Panc1 (cell line): ENCODE data around the gene UNC93A. TPM values are rescaled to one million over a fixed set of nuclear protein-coding genes. Genes with fewer than 3 reads are reported as not detected.

Source experiments
- ATAC-seq: fragments of 200-7000 bp; cut with Tn5 transposase; 2 replicates; pipeline ENCODE4 v1.9.1; 2020; ENCODE audit warnings: mild to moderate bottlenecking, moderate library complexity
- BruUV-seq: library from RNA; stranded (reverse); fragments of 400-500 nt; replicated peaks from 2 replicates; lab custom pipeline; 2021; lab: Mats Ljungman, UMichigan
- CTCF ChIA-PET: fragments of 300-600 bp; sonication (Branson Sonifier 250); formaldehyde crosslinking; loops from one replicate; lab custom pipeline; 2022; ENCODE audit warnings: antibody characterized with exemption; lab: Charles Lee
- POLR2A ChIA-PET: fragments of 300-600 bp; sonication (Branson Sonifier 250); formaldehyde crosslinking; loops from one replicate; lab custom pipeline; 2022; ENCODE audit warnings: antibody characterized with exemption; lab: Charles Lee
- DNase-seq: peaks from one replicate; pipeline ENCODE4 v3.0.0-alpha.2; 2010; ENCODE audit warnings: low read depth, low spot score
- H3K27ac ChIP-seq: 2 replicates; pipeline ENCODE4 v1.5.1; 2011; ENCODE audit warnings: mild to moderate bottlenecking, low read length, inconsistent platforms
- H3K27me3 ChIP-seq: fragments of 200-500 bp; sonication (Bioruptor generic); 2 replicates; pipeline ENCODE4 v1.6.0; 2014; ENCODE audit warnings: low read length, inconsistent platforms; ENCODE audit not compliant: control insufficient read depth, insufficient read depth
- H3K36me3 ChIP-seq: fragments of 200-500 bp; sonication (Bioruptor generic); 2 replicates; pipeline ENCODE4 v1.5.1; 2014; ENCODE audit warnings: inconsistent platforms, mild to moderate bottlenecking, low read length, moderate library complexity; ENCODE audit not compliant: control insufficient read depth, insufficient read depth
- H3K4me1 ChIP-seq: 2 replicates; pipeline ENCODE4 v1.5.1; 2011; ENCODE audit warnings: inconsistent platforms, mild to moderate bottlenecking, low read length, moderate library complexity; ENCODE audit not compliant: control insufficient read depth, insufficient read depth
- H3K4me3 ChIP-seq, 2 experiments: 2 replicates each; pipeline ENCODE4 v1.5.1; 2011 to 2012; ENCODE audit warnings: low read depth in 2 of 2, low read length in 2 of 2, mild to moderate bottlenecking in 2 of 2, inconsistent platforms in 1 of 2, moderate library complexity in 1 of 2
- H3K9me3 ChIP-seq: fragments of 200-500 bp; sonication (Bioruptor generic); 2 replicates; pipeline ENCODE4 v1.5.1; 2014; ENCODE audit warnings: low read depth, mild to moderate bottlenecking, inconsistent platforms, low read length, moderate library complexity; ENCODE audit not compliant: control insufficient read depth, insufficient read depth
- POLR2AphosphoS5 ChIP-seq: IDR thresholded peaks from 2 replicates; pipeline ENCODE4 v1.6.1; 2012; ENCODE audit warnings: mild to moderate bottlenecking, low read depth, low read length, moderate library complexity
- SIN3A ChIP-seq: IDR thresholded peaks from 2 replicates; pipeline ENCODE4 v1.6.1; 2012; ENCODE audit warnings: low read depth, mild to moderate bottlenecking, low read length, moderate library complexity, borderline replicate concordance; ENCODE audit not compliant: insufficient read depth
- TCF7L2 ChIP-seq: IDR thresholded peaks from 2 replicates; pipeline ENCODE4 v1.6.1; 2011; ENCODE audit warnings: mild to moderate bottlenecking, low read depth, low read length, inconsistent platforms
- in situ Hi-C: cut with HindIII; loops from 2 replicates; pipeline ENCODE4 v1.10.0; 2016; ENCODE audit warnings: low sequenced_read_pairs, low pct_unique_long_range_greater_than_20kb
- intact Hi-C: fragments of 100-400 bp; cut with micrococcal nuclease; formaldehyde crosslinking; loops from one replicate; pipeline ENCODE4 v1.10.0; 2022; ENCODE audit not compliant: unreplicated experiment
- total RNA-seq: library from RNA; stranded (reverse); gene quantifications from one replicate; pipeline ENCODE4 v1.2.1, GENCODE V29; 2021; ENCODE audit not compliant: unreplicated experiment
- TF ChIP-seq, protein P1 (sequence below), 2 experiments: IDR thresholded peaks; 2 replicates each; pipeline ENCODE4 v1.6.1; 2011 to 2012; ENCODE audit warnings: low read depth in 2 of 2, control low read depth in 1 of 2, low read length in 1 of 2, mild to moderate bottlenecking in 1 of 2, moderate library complexity in 1 of 2; ENCODE audit not compliant: insufficient read depth in 1 of 2
- TF ChIP-seq, protein P2 (sequence below): fragments of 450-650 bp; IDR thresholded peaks from 2 replicates; pipeline ENCODE4 v1.5.1; 2017; ENCODE audit warnings: mild to moderate bottlenecking

UNC93A gene
- total RNA-seq, 1 experiment from 2014 or later: not detected

DNA sequence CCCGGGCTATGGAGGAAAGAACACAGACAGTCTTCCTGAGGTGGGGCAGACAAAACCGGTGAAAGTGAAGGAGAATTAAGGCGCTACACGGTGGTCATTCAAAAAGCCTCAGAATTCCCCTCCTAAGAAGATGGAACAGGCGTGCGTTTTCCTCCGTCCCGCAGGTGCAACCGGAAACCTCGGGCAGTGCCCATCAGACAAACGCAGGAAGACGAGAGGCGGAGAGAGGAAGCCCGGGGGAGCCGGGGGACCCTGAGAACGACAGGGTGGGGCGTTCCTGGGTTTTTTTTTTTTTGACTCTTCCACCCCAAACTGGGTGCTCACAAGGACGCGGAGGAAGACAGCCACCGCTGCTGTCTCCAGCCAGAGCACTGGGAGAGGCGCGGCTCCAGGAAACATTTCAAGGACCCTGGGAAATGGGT is 59.2 kb downstream of the UNC93A start:
- intact Hi-C loops (loop anchor here (10.0 kb wide), 1 partner anchor 165 kb away; no protein-coding TSS in a partner anchor), in situ Hi-C loops (no loop called here)
- H3K9me3 ChIP-seq: no peaks in the 10 kb centered on the region
- POLR2A ChIA-PET: no interaction called here
- H3K4me1 ChIP-seq: 0 out of 2 replicates have a peak, but pooled peaks cover 4% of the 10 kb centered on the region
- ATAC-seq (no peak; the same call in 1 of the 2 replicates), DNase-seq (no peak)
- H3K27ac ChIP-seq: no peak overlapping the region
- H3K27me3 ChIP-seq: 0 out of 2 replicates have a peak, but pooled peaks cover under 1% of the 10 kb centered on the region
- no peaks in the 10 kb centered on the region for H3K36me3 ChIP-seq
- BruUV-seq: no TSS peak
- TF ChIP-seq, protein P1, sequence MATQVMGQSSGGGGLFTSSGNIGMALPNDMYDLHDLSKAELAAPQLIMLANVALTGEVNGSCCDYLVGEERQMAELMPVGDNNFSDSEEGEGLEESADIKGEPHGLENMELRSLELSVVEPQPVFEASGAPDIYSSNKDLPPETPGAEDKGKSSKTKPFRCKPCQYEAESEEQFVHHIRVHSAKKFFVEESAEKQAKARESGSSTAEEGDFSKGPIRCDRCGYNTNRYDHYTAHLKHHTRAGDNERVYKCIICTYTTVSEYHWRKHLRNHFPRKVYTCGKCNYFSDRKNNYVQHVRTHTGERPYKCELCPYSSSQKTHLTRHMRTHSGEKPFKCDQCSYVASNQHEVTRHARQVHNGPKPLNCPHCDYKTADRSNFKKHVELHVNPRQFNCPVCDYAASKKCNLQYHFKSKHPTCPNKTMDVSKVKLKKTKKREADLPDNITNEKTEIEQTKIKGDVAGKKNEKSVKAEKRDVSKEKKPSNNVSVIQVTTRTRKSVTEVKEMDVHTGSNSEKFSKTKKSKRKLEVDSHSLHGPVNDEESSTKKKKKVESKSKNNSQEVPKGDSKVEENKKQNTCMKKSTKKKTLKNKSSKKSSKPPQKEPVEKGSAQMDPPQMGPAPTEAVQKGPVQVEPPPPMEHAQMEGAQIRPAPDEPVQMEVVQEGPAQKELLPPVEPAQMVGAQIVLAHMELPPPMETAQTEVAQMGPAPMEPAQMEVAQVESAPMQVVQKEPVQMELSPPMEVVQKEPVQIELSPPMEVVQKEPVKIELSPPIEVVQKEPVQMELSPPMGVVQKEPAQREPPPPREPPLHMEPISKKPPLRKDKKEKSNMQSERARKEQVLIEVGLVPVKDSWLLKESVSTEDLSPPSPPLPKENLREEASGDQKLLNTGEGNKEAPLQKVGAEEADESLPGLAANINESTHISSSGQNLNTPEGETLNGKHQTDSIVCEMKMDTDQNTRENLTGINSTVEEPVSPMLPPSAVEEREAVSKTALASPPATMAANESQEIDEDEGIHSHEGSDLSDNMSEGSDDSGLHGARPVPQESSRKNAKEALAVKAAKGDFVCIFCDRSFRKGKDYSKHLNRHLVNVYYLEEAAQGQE (IDR thresholded peaks at IDR 0.05; ENCODE audit: insufficient read depth in 1 of 2, low read depth in 2 of 2, low read length in 1 of 2): no peak
- TF ChIP-seq, protein P2, sequence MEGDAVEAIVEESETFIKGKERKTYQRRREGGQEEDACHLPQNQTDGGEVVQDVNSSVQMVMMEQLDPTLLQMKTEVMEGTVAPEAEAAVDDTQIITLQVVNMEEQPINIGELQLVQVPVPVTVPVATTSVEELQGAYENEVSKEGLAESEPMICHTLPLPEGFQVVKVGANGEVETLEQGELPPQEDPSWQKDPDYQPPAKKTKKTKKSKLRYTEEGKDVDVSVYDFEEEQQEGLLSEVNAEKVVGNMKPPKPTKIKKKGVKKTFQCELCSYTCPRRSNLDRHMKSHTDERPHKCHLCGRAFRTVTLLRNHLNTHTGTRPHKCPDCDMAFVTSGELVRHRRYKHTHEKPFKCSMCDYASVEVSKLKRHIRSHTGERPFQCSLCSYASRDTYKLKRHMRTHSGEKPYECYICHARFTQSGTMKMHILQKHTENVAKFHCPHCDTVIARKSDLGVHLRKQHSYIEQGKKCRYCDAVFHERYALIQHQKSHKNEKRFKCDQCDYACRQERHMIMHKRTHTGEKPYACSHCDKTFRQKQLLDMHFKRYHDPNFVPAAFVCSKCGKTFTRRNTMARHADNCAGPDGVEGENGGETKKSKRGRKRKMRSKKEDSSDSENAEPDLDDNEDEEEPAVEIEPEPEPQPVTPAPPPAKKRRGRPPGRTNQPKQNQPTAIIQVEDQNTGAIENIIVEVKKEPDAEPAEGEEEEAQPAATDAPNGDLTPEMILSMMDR: no peak
- no peak for TF ChIP-seq POLR2AphosphoS5
- no peak for TF ChIP-seq SIN3A
- no peak for TF ChIP-seq TCF7L2
- H3K4me3 ChIP-seq: peak overlapping the region in 1 of 2 experiments; percentile 60; a peak in 2 of 4 replicates
- CTCF ChIA-PET: no interaction called here

DNA sequence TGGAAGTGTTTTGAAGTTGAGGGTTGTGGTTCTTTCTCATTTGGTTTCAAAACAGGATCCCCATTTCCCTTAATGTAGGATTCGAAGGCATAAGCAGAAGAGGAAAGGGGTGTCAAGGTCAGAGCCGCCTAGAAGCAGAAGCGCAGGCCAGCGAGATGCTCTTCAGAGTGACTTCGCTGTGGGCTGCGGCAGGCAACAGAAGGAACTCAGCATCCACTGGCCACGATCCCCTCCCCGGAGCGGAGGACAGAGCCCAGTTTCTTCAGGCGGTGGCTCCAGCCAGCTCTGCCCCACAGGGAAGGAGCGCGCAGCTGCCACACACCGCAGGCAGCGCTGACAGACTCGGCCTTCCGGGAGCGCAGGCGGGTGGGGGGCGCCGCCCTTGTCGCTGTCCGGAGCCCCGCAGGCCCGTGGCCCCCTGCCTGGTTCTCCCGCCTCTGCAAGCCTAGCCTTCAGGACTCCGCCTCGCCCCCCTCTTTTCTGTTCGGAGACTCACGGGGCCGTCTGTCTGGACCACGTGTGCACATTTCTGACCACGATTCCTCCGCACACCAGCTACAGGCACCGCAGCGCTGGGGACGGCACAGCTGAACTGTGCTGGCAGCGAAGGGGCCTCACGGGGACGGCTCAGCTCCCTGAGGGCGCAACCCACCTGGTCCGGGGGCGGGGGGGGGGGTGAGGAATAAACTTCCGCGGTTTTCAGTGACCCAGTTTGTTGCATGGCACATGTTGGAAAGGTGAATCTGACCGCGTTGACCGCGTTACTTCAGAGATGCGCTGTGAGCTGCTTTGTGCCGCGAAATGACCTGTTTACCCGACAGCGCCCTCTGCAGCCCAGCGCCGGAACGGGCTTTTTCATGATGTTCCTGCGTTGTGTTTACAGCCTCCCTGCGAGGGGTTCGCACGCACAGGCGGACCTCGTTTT is 59.9 kb downstream of the UNC93A start:
- in situ Hi-C loops: no loop called here
- POLR2A ChIA-PET: no interaction called here
- Histone ChIP-seq H3K4me1 (0 out of 2 replicates have a peak, but pooled peaks cover 4% of the 10 kb centered on the region), H3K4me3 (peak overlapping the region; percentile 40 to 60), H3K9me3 (no peaks in the 10 kb centered on the region), H3K27me3 (peaks cover 5% of the 10 kb centered on the region; the same call in 1 of the 2 replicates), H3K27ac (no peak overlapping the region; the same call in 1 of the 2 replicates), H3K36me3 (no peaks in the 10 kb centered on the region)
- intact Hi-C loops: loop anchor here (10.0 kb wide), 1 partner anchor 166 kb away; no protein-coding TSS in a partner anchor
- DNase-seq (peak; percentile 61), ATAC-seq (peak; percentile 94)
- TF ChIP-seq POLR2AphosphoS5 (no peak), TCF7L2 (no peak)
- TF ChIP-seq, protein P2: peak; percentile 98
- CTCF ChIA-PET: interaction anchor here (0.5 to 1.5 kb wide), 11 partner anchors 9 to 1174 kb away, joined by 3 to 11 read pairs (median 5); no protein-coding TSS in a partner anchor
- BruUV-seq: no TSS peak
